Peyer's patch (tissue), 4 donors: ENCODE measurements around the gene C9orf153.

Experiments used
- POLR2A ChIP-seq, 2 donors: fragments of 450-650 bp; IDR thresholded peaks; one replicate each; pipeline ENCODE4 v1.5.1; 2017; ENCODE audit warnings: antibody characterized with exemption in 2 of 2, mild to moderate bottlenecking in 2 of 2, moderate library complexity in 2 of 2
- TF ChIP-seq, protein P1 (sequence below), 6 experiments: fragments of 450-650 bp in 4 of 6; fragments of 200-600 bp in 2 of 6; sonication (generic) in 1 of 6; IDR thresholded peaks; one replicate each; pipeline ENCODE4 v1.5.1; 2017 to 2019; ENCODE audit warnings: antibody characterized with exemption in 6 of 6, mild to moderate bottlenecking in 3 of 6, moderate library complexity in 1 of 6

- TF ChIP-seq, protein P1, sequence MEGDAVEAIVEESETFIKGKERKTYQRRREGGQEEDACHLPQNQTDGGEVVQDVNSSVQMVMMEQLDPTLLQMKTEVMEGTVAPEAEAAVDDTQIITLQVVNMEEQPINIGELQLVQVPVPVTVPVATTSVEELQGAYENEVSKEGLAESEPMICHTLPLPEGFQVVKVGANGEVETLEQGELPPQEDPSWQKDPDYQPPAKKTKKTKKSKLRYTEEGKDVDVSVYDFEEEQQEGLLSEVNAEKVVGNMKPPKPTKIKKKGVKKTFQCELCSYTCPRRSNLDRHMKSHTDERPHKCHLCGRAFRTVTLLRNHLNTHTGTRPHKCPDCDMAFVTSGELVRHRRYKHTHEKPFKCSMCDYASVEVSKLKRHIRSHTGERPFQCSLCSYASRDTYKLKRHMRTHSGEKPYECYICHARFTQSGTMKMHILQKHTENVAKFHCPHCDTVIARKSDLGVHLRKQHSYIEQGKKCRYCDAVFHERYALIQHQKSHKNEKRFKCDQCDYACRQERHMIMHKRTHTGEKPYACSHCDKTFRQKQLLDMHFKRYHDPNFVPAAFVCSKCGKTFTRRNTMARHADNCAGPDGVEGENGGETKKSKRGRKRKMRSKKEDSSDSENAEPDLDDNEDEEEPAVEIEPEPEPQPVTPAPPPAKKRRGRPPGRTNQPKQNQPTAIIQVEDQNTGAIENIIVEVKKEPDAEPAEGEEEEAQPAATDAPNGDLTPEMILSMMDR (IDR thresholded peaks at IDR 0.05): no peak
- TF ChIP-seq POLR2A (IDR thresholded peaks at IDR 0.05): no peak
Observed at GRCh38 chr9:86281593-86282076, 22.2 kb upstream of the C9orf153 start.
